ENCODE results near the gene SLC24A4.

Gene SLC24A4

GRCh38 chr14:92523752-92524151 is 200.8 kb downstream of the SLC24A4 start:
- DNase-seq, result no peak

GRCh38 chr14:92524602-92525185 is 201.7 kb downstream of the SLC24A4 start:
- no peak for DNase-seq

- no peak for DNase-seq
These were observed 202.5 kb downstream of the SLC24A4 start for GRCh38 chr14:92525322-92526095.

- DNase-seq, result peak; percentile 21
These were observed 204.8 kb downstream of the SLC24A4 start for GRCh38 chr14:92527721-92528120.

GRCh38 chr14:92528486-92529100 is 205.6 kb downstream of the SLC24A4 start:
- DNase-seq, result no peak

- DNase-seq, result no peak
These were observed 206.9 kb downstream of the SLC24A4 start for GRCh38 chr14:92529903-92530302.

GRCh38 chr14:92531106-92531873 is 208.3 kb downstream of the SLC24A4 start:
- no peak for DNase-seq

GRCh38 chr14:92532490-92533163 is 209.7 kb downstream of the SLC24A4 start:
- no peak for DNase-seq

- DNase-seq, result no peak
These were observed 212.1 kb downstream of the SLC24A4 start for GRCh38 chr14:92534932-92535643.

- DNase-seq, result peak; percentile 83
These were observed 213.3 kb downstream of the SLC24A4 start for GRCh38 chr14:92536231-92536630.

GRCh38 chr14:92538412-92538985 is 215.5 kb downstream of the SLC24A4 start:
- no peak for DNase-seq

- DNase-seq, result no peak
These were observed 216.5 kb downstream of the SLC24A4 start for GRCh38 chr14:92539419-92539818.

GRCh38 chr14:92539875-92540274 is 216.9 kb downstream of the SLC24A4 start:
- no peak for DNase-seq

- peak; percentile 99 for DNase-seq
These were observed 217.6 kb downstream of the SLC24A4 start for GRCh38 chr14:92540472-92541048.

- DNase-seq, result no peak
These were observed 220.0 kb downstream of the SLC24A4 start for GRCh38 chr14:92542766-92543554.

GRCh38 chr14:92544051-92544720 is 221.2 kb downstream of the SLC24A4 start:
- no peak for DNase-seq

GRCh38 chr14:92546347-92547053 is 223.5 kb downstream of the SLC24A4 start:
- peak; percentile 23 for DNase-seq

GRCh38 chr14:92549105-92549858 is 226.3 kb downstream of the SLC24A4 start:
- DNase-seq, result no peak

Measured in fibroblast of skin of back (primary cell).